Stomach (tissue), 9 donors: ENCODE data around the gene CRYBG1. TPM values are rescaled to one million over a fixed set of nuclear protein-coding genes. Genes with fewer than 3 reads are reported as not detected.
"Not testable (repeated sequence)": the region's sequence is repeated elsewhere in the genome, so short reads cannot be mapped to it uniquely, and the experiment has no call there.

ENCODE experiments used
- DNase-seq, 2 donors: peaks; one replicate each; pipeline versions ENCODE4 v3.0.0 to v3.0.0-alpha.2; 2013 to 2019
- H3K27ac ChIP-seq, 5 donors: fragments of 200-600 bp in 4 of 5; sonication (generic) in 4 of 5; one replicate each; pipeline ENCODE4 v1.5.1; 2013 to 2019; ENCODE audit warnings: mild to moderate bottlenecking in 1 of 5, moderate library complexity in 1 of 5
- H3K27me3 ChIP-seq, 3 donors: fragments of 200-600 bp; sonication (generic); one replicate each; pipeline ENCODE4 v1.5.1; 2017 to 2019; ENCODE audit warnings: mixed run types in 1 of 3
- H3K36me3 ChIP-seq, 4 donors: fragments of 200-600 bp; sonication (generic); 1 replicate in 3 of 4; 2 replicates in 1 of 4; pipeline ENCODE4 v1.5.1; 2016 to 2019
- H3K4me1 ChIP-seq, 4 donors: fragments of 200-600 bp; sonication (generic); one replicate each; pipeline ENCODE4 v1.5.1; 2016 to 2019
- H3K4me3 ChIP-seq, 4 donors: fragments of 200-600 bp; sonication (generic) in 3 of 4; one replicate each; pipeline ENCODE4 v1.5.1; 2016 to 2019; ENCODE audit warnings: mild to moderate bottlenecking in 1 of 4
- H3K9me3 ChIP-seq, 4 donors: fragments of 200-600 bp; sonication (generic); one replicate each; pipeline ENCODE4 v1.5.1; 2016 to 2019
- CTCF ChIP-seq, 7 experiments: fragments of 450-650 bp in 4 of 7; fragments of 200-600 bp in 3 of 7; sonication (generic) in 3 of 7; IDR thresholded peaks; one replicate each; pipeline ENCODE4 v1.5.1; 2016 to 2019; ENCODE audit warnings: antibody characterized with exemption in 7 of 7, control low read depth in 2 of 7, mild to moderate bottlenecking in 1 of 7
- EP300 ChIP-seq: sonication (generic); formaldehyde crosslinking; IDR thresholded peaks from one replicate; pipeline ENCODE4 v1.6.1; 2017; ENCODE audit warnings: antibody characterized with exemption
- POLR2A ChIP-seq, 4 donors: fragments of 450-650 bp; IDR thresholded peaks; one replicate each; pipeline ENCODE4 v1.6.1; 2016; ENCODE audit warnings: antibody characterized with exemption in 4 of 4, control low read depth in 2 of 4, mild to moderate bottlenecking in 1 of 4, moderate library complexity in 1 of 4
- POLR2AphosphoS5 ChIP-seq, 3 donors: sonication (generic); formaldehyde crosslinking; IDR thresholded peaks; one replicate each; pipeline ENCODE4 v1.6.1; 2016; ENCODE audit warnings: antibody characterized with exemption in 3 of 3
- WGBS, 5 donors: extraction: QIAGEN DNeasy Blood & Tissue Kit in 3 of 5; methylation state at CpG; one replicate each; pipeline versions ENCODE4 v1.1.5 to v1.1.7; 2013 to 2018; 5-methylcytosine and 5-hydroxymethylcytosine counted together
- intact Hi-C: fragments of 100-400 bp; cut with DNase I; formaldehyde crosslinking; loops from one replicate; pipeline ENCODE4 v1.15.1; 2023; ENCODE audit warnings: low total_unique reads
- polyA plus RNA-seq, 3 donors: library from polyadenylated mRNA; stranded (reverse); fragments of 200-250 nt; gene quantifications; one replicate each; pipeline ENCODE4 v1.2.3, GENCODE V29; 2013
- total RNA-seq, 5 donors: library from RNA; depleted of rRNA; stranded (reverse); fragments of >200 nt; gene quantifications; one replicate each; pipeline versions ENCODE4 v1.1.0 to v1.2.3, GENCODE V29; 2014 to 2016
- donor health status: healthy with polysubstance abuse.
- donor health status: Bipolar disorder and iron deficiency.
- donor health status: healthy.

Gene CRYBG1
- total and polyA plus RNA-seq, 8 donors, result 0.45 to 47.2 (median 9.9) TPM

- no peak overlapping the region for H3K27ac ChIP-seq
- H3K4me1 ChIP-seq, result no peaks in the 10 kb centered on the region
- H3K9me3 ChIP-seq, result no peaks in the 10 kb centered on the region
- no peaks in the 10 kb centered on the region for H3K36me3 ChIP-seq
- no peak overlapping the region for H3K4me3 ChIP-seq
- peaks cover 0 to 11% (median 0%) of the 10 kb centered on the region in 3 donors for H3K27me3 ChIP-seq
- DNase-seq, result no peak
- TF ChIP-seq POLR2AphosphoS5 (IDR thresholded peaks at IDR 0.05), result no peak
- no peak for TF ChIP-seq CTCF (IDR thresholded peaks at IDR 0.05)
- TF ChIP-seq EP300, result no peak
- TF ChIP-seq POLR2A (IDR thresholded peaks at IDR 0.05), result no peak
- intact Hi-C loops, result no loop called here
- 56 to 65% (median 60%) methylated on average over 3 of the region's 3 CpGs for WGBS, 5 donors
These were observed 38.1 kb downstream of the CRYBG1 start for GRCh38 chr6:106398621-106399020.

DNA sequence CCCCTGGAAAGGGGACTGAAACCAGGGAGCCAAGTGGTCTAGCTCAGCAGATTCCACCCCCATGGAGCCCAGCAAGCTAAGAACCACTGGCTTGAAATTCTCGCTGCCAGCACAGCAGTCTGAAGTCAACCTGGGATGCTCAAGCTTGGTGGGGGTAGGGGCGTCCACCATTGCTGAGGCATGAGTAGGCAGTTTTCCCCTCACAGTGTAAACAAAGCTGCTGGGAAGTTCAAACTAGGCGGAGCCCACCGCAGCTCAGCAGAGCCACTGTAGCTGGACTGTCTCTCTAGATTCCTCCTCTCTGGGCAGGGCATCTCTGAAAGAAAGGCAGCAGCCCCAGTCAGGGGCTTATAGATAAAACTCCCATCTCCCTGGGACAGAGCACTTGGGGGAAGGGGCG is 44.5 kb downstream of the CRYBG1 start:
- peaks cover 0 to 17% (median 0%) of the 10 kb centered on the region in 3 donors for H3K27me3 ChIP-seq
- H3K36me3 ChIP-seq, H3K9me3 ChIP-seq, intact Hi-C loops, H3K27ac ChIP-seq, H3K4me3 ChIP-seq, DNase-seq, H3K4me1 ChIP-seq: not testable (repeated sequence)
- 54 to 72% (median 65%) methylated on average over 4 to 5 of the region's 5 CpGs for WGBS, 5 donors

- intact Hi-C loops, result no loop called here
- no peaks in the 10 kb centered on the region for H3K4me1 ChIP-seq
- no peak overlapping the region for H3K4me3 ChIP-seq
- no peak for DNase-seq
- no peaks in the 10 kb centered on the region for H3K27me3 ChIP-seq
- TF ChIP-seq CTCF (IDR thresholded peaks at IDR 0.05) (no peak), POLR2AphosphoS5 (IDR thresholded peaks at IDR 0.05) (no peak), EP300 (no peak), POLR2A (IDR thresholded peaks at IDR 0.05) (no peak)
- H3K9me3 ChIP-seq, result peaks cover 0 to 8% (median 4%) of the 10 kb centered on the region in 4 donors
- no peaks in the 10 kb centered on the region for H3K36me3 ChIP-seq
- no peak overlapping the region for H3K27ac ChIP-seq
- 30 to 60% (median 44%) methylated on average over 3 of the region's 3 CpGs for WGBS, 5 donors
These were observed 50.5 kb downstream of the CRYBG1 start for GRCh38 chr6:106411056-106411455.

DNA sequence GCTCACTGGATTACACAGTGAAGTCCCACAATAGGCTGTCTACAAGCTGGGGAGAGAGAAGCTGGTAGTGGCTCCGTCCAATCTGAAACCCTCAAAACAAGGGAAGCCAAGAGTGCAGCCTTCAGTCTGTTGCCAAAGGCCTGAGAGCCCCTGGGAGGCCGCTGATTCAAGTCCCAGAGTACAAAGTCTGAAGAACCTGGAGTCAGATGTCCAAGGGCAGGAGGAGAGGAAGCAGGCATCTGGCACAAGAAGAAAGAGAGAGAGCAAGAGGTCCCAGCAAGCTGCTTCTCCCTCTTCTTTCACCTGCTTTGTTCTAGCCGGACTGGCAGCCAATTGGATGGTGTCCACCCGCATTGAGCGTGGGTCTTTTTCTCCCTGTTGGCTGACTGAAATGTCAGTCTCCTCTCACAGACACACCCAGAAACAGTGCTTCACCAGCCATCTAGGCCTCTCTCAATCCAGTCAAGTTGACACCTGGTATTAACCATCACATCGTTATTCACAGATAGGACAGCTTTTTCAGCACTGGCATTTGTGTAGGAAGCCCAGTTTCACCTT is 51.2 kb downstream of the CRYBG1 start:
- Histone ChIP-seq H3K27ac (no peak overlapping the region), H3K4me1 (no peaks in the 10 kb centered on the region), H3K4me3 (no peak overlapping the region), H3K36me3 (no peaks in the 10 kb centered on the region), H3K9me3 (peaks cover 0 to 8% (median 4%) of the 10 kb centered on the region in 4 donors), H3K27me3 (no peaks in the 10 kb centered on the region)
- intact Hi-C loops, result no loop called here
- peak in 1 of 2 donors; percentile 47 for DNase-seq
- no peak for TF ChIP-seq POLR2AphosphoS5 (IDR thresholded peaks at IDR 0.05)
- TF ChIP-seq EP300, result no peak
- no peak for TF ChIP-seq POLR2A (IDR thresholded peaks at IDR 0.05)
- no peak for TF ChIP-seq CTCF (IDR thresholded peaks at IDR 0.05)
- 40 to 74% (median 47%) methylated on average over 6 of the region's 6 CpGs for WGBS, 5 donors

GRCh38 chr6:106413016-106413415 is 52.5 kb downstream of the CRYBG1 start:
- Histone ChIP-seq H3K4me3 (no peak overlapping the region), H3K9me3 (peaks cover 0 to under 1% (median 0%) of the 10 kb centered on the region in 4 donors), H3K36me3 (no peaks in the 10 kb centered on the region), H3K27ac (no peak overlapping the region), H3K27me3 (no peaks in the 10 kb centered on the region), H3K4me1 (no peaks in the 10 kb centered on the region)
- DNase-seq, result no peak
- intact Hi-C loops, result no loop called here
- TF ChIP-seq EP300 (no peak), POLR2AphosphoS5 (IDR thresholded peaks at IDR 0.05) (no peak), POLR2A (IDR thresholded peaks at IDR 0.05) (no peak), CTCF (IDR thresholded peaks at IDR 0.05) (no peak)
